ENCODE results near the gene IL21. TPM values are rescaled to one million over a fixed set of nuclear protein-coding genes. Genes with fewer than 3 reads are reported as not detected.

The IL21 gene
- not detected for total RNA-seq (2021; ENCODE audit: unreplicated experiment)
- not detected for polyA plus RNA-seq (2012; ENCODE audit: insufficient read length)
- not detected for Bru-seq, nascent RNA
- not detected for BruChase-seq, experiment 1, labeled RNA remaining after a 2-hour chase
- not detected for BruChase-seq, experiment 2, labeled RNA remaining after a 6-hour chase
- long read RNA-seq, result 0 reads

DNA sequence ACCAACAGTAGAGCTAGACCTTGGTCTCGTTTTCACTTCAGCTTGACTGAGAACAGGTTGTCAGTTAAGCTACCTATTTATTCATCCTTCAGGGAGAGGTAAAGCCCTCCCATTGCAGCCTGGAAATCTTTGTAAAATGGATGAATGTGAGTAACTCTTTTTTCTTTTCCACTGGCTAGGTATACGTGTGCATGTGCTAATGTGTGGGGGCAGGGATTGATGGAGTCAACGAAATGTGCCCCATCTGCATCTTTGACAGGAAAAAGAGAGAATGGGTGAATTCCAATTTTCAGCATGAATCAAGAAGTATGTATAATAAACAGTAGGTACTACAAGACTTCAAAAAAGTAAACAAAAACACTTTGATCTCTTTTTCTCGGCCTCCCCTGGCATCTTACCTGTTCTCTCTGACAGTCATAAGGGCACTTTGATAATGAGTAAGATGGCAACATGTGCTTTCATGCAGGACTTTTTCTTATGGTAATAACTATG is at the start of gene IL21:
Gene IL21 (minus strand): TSS at position 51 of the 492 bp plus-strand sequence. CDS start 55 bp downstream, outside the sequence.
- intact Hi-C loops (cut with micrococcal nuclease; ENCODE audit: unreplicated experiment) (no loop called here), in situ Hi-C loops (cut with HindIII; ENCODE audit: low pct_unique_long_range_greater_than_20kb, low sequenced_read_pairs) (no loop called here)
- Histone ChIP-seq H3K4me3 (ENCODE audit: low read depth in 2 of 2, low read length in 2 of 2) (no peak within 1 kb of the TSS), H3K9me3 (ENCODE audit: control insufficient read depth, insufficient read depth, low read depth, low read length) (no peaks in the 10 kb centered on the region), H3K36me3 (ENCODE audit: control insufficient read depth, insufficient read depth, low read length) (no peaks in the 10 kb centered on the region), H3K27ac (ENCODE audit: low read length) (no peak within 1 kb of the TSS), H3K4me1 (ENCODE audit: control insufficient read depth, insufficient read depth, low read length) (no peaks in the 10 kb centered on the region), H3K27me3 (ENCODE audit: control insufficient read depth, insufficient read depth, low read length) (no peaks in the 10 kb centered on the region)
- BruUV-seq (replicated peaks), result no TSS peak
- ATAC-seq, result no peak
- POLR2A ChIA-PET, result no interaction called here
- no peak for DNase-seq (ENCODE audit: low read depth, low spot score)
- CTCF ChIA-PET, result no interaction called here
- TF ChIP-seq, protein P1, sequence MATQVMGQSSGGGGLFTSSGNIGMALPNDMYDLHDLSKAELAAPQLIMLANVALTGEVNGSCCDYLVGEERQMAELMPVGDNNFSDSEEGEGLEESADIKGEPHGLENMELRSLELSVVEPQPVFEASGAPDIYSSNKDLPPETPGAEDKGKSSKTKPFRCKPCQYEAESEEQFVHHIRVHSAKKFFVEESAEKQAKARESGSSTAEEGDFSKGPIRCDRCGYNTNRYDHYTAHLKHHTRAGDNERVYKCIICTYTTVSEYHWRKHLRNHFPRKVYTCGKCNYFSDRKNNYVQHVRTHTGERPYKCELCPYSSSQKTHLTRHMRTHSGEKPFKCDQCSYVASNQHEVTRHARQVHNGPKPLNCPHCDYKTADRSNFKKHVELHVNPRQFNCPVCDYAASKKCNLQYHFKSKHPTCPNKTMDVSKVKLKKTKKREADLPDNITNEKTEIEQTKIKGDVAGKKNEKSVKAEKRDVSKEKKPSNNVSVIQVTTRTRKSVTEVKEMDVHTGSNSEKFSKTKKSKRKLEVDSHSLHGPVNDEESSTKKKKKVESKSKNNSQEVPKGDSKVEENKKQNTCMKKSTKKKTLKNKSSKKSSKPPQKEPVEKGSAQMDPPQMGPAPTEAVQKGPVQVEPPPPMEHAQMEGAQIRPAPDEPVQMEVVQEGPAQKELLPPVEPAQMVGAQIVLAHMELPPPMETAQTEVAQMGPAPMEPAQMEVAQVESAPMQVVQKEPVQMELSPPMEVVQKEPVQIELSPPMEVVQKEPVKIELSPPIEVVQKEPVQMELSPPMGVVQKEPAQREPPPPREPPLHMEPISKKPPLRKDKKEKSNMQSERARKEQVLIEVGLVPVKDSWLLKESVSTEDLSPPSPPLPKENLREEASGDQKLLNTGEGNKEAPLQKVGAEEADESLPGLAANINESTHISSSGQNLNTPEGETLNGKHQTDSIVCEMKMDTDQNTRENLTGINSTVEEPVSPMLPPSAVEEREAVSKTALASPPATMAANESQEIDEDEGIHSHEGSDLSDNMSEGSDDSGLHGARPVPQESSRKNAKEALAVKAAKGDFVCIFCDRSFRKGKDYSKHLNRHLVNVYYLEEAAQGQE (IDR thresholded peaks at IDR 0.05; ENCODE audit: insufficient read depth in 1 of 2, low read depth in 2 of 2, low read length in 1 of 2), result no peak
- TF ChIP-seq, protein P2, sequence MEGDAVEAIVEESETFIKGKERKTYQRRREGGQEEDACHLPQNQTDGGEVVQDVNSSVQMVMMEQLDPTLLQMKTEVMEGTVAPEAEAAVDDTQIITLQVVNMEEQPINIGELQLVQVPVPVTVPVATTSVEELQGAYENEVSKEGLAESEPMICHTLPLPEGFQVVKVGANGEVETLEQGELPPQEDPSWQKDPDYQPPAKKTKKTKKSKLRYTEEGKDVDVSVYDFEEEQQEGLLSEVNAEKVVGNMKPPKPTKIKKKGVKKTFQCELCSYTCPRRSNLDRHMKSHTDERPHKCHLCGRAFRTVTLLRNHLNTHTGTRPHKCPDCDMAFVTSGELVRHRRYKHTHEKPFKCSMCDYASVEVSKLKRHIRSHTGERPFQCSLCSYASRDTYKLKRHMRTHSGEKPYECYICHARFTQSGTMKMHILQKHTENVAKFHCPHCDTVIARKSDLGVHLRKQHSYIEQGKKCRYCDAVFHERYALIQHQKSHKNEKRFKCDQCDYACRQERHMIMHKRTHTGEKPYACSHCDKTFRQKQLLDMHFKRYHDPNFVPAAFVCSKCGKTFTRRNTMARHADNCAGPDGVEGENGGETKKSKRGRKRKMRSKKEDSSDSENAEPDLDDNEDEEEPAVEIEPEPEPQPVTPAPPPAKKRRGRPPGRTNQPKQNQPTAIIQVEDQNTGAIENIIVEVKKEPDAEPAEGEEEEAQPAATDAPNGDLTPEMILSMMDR (IDR thresholded peaks at IDR 0.05), result no peak
- TF ChIP-seq POLR2AphosphoS5 (IDR thresholded peaks at IDR 0.05; ENCODE audit: low read depth, low read length) (no peak), TCF7L2 (IDR thresholded peaks at IDR 0.05; ENCODE audit: low read depth, low read length) (no peak), SIN3A (IDR thresholded peaks at IDR 0.05; ENCODE audit: borderline replicate concordance, insufficient read depth, low read depth, low read length) (no peak)

DNA sequence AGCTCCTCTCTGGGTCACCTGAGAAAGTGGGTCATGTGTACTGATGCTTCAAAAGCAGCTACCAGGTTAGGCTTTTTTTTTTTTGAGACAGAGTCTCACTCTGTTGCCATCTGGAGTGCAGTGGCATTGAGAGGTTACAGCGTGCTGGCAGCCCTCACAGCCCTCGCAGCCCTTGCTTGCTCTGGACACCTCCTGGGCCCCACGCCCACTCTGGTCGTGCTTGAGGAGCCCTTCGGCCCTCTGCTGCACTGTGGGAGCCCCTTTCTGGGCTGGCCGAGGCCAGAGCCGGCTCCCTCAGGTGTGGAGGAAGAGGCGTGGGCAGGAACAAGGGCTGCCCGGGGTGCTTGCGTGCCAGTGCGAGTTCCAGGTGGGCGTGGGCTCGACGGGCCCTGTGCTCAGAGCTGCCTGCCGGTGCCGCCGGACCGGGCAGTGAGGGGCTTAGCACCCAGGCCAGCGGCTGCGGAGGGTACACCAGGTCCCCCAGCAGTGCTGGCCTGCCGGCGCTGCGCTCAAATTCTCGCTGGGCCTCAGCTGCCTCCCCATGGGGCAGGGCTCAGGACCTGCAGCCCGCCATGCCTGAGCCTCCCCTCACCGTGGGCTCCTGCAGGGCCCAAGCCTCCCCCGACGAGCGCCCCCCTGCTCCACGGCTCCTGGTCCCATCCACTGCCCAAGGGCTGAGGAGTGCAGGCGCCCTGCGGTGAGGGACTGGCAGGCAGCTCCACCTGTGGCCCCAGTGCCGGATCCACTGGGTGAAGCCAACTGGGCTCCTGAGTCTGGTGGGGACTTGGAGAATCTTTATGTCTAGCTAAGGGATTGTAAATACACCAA is 49.3 kb upstream of the IL21 start:
- ATAC-seq, result no peak
- no TSS peak for BruUV-seq (replicated peaks)
- Histone ChIP-seq H3K9me3 (ENCODE audit: control insufficient read depth, insufficient read depth, low read depth, low read length) (no peaks in the 10 kb centered on the region), H3K36me3 (ENCODE audit: control insufficient read depth, insufficient read depth, low read length) (no peaks in the 10 kb centered on the region), H3K4me1 (ENCODE audit: control insufficient read depth, insufficient read depth, low read length) (no peaks in the 10 kb centered on the region), H3K27ac (ENCODE audit: low read length) (no peak overlapping the region), H3K27me3 (ENCODE audit: control insufficient read depth, insufficient read depth, low read length) (no peaks in the 10 kb centered on the region), H3K4me3 (ENCODE audit: low read depth in 2 of 2, low read length in 2 of 2) (no peak overlapping the region)
- TF ChIP-seq TCF7L2 (IDR thresholded peaks at IDR 0.05; ENCODE audit: low read depth, low read length) (no peak), POLR2AphosphoS5 (IDR thresholded peaks at IDR 0.05; ENCODE audit: low read depth, low read length) (no peak), SIN3A (IDR thresholded peaks at IDR 0.05; ENCODE audit: borderline replicate concordance, insufficient read depth, low read depth, low read length) (no peak)
- TF ChIP-seq, protein P2 (IDR thresholded peaks at IDR 0.05), result no peak
- no peak for DNase-seq (ENCODE audit: low read depth, low spot score)
- intact Hi-C loops (cut with micrococcal nuclease; ENCODE audit: unreplicated experiment) (no loop called here), in situ Hi-C loops (cut with HindIII; ENCODE audit: low pct_unique_long_range_greater_than_20kb, low sequenced_read_pairs) (no loop called here)
- ChIA-PET POLR2A (interaction anchor here (0.7 kb wide), 1 partner anchor 50 kb away, joined by 5 read pairs; no protein-coding TSS in a partner anchor), CTCF (no interaction called here)
